HG02870 (cell line): Measurements from ENCODE around the gene GOLT1A.
"Not testable (repeated sequence)": the region's sequence is repeated elsewhere in the genome, so short reads cannot be mapped to it uniquely, and the experiment has no call there.

Experiments used
- ATAC-seq: cut with Tn5 transposase; IDR thresholded peaks from one replicate; pipeline ENCODE4 v1.9.1; 2021; ENCODE audit warnings: mild to moderate bottlenecking, moderate library complexity; ENCODE audit not compliant: unreplicated experiment

The GOLT1A gene

GRCh38 chr1:204249736-204250427 is 36.1 kb upstream of the GOLT1A start:
- ATAC-seq, result no peak

GRCh38 chr1:204248954-204249353 is 35.2 kb upstream of the GOLT1A start:
- ATAC-seq, result no peak

- no peak for ATAC-seq
Observed at GRCh38 chr1:204246876-204247275, 33.1 kb upstream of the GOLT1A start.

- no peak for ATAC-seq
Observed at GRCh38 chr1:204242920-204243319, 29.1 kb upstream of the GOLT1A start.

GRCh38 chr1:204241914-204242313 is 28.1 kb upstream of the GOLT1A start:
- no peak for ATAC-seq

- ATAC-seq, result no peak
Observed at GRCh38 chr1:204241050-204241449, 27.3 kb upstream of the GOLT1A start.

GRCh38 chr1:204240233-204240632 is 26.4 kb upstream of the GOLT1A start:
- no peak for ATAC-seq

- ATAC-seq, result not testable (repeated sequence)
Observed at GRCh38 chr1:204239401-204239800, 25.6 kb upstream of the GOLT1A start.

GRCh38 chr1:204238520-204238919 is 24.7 kb upstream of the GOLT1A start:
- not testable (repeated sequence) for ATAC-seq

GRCh38 chr1:204237515-204237914 is 23.7 kb upstream of the GOLT1A start:
- ATAC-seq, result not testable (repeated sequence)

GRCh38 chr1:204232526-204232925 is 18.7 kb upstream of the GOLT1A start:
- no peak for ATAC-seq

- ATAC-seq, result no peak
Observed at GRCh38 chr1:204230211-204230610, 16.4 kb upstream of the GOLT1A start.

GRCh38 chr1:204228896-204229295 is 15.1 kb upstream of the GOLT1A start:
- no peak for ATAC-seq

- no peak for ATAC-seq
Observed at GRCh38 chr1:204227996-204228785, 14.4 kb upstream of the GOLT1A start.

- no peak for ATAC-seq
Observed at GRCh38 chr1:204227351-204227750, 13.6 kb upstream of the GOLT1A start.

GRCh38 chr1:204225841-204226735 is 12.3 kb upstream of the GOLT1A start:
- no peak for ATAC-seq

GRCh38 chr1:204224655-204225054 is 10.9 kb upstream of the GOLT1A start:
- no peak for ATAC-seq

GRCh38 chr1:204223129-204223860 is 9.5 kb upstream of the GOLT1A start:
- ATAC-seq, result no peak

GRCh38 chr1:204222764-204223055 is 8.9 kb upstream of the GOLT1A start:
- ATAC-seq, result no peak

- ATAC-seq, result no peak
Observed at GRCh38 chr1:204222006-204222763, 8.4 kb upstream of the GOLT1A start.
